NK-92 (cell line): Measurements from ENCODE around the gene TAF8.
"Not testable (repeated sequence)": the region's sequence is repeated elsewhere in the genome, so short reads cannot be mapped to it uniquely, and the experiment has no call there.

ENCODE experiments used
- DNase-seq: peaks from one replicate; lab custom pipeline; 2025; ENCODE audit not compliant: unreplicated experiment; lab: John Stamatoyannopoulos, UW

The TAF8 gene

GRCh38 chr6:42028234-42029061 lies 21.9 kb upstream of the TAF8 start:
- DNase-seq, result no peak

- DNase-seq, result no peak
These were observed 21.1 kb upstream of the TAF8 start for GRCh38 chr6:42029062-42029685.

GRCh38 chr6:42029881-42030280 lies 20.4 kb upstream of the TAF8 start:
- no peak for DNase-seq

- no peak for DNase-seq
These were observed 19.5 kb upstream of the TAF8 start for GRCh38 chr6:42030585-42031506.

- no peak for DNase-seq
These were observed 18.0 kb upstream of the TAF8 start for GRCh38 chr6:42032366-42032765.

GRCh38 chr6:42037669-42038068 lies 12.7 kb upstream of the TAF8 start:
- not testable (repeated sequence) for DNase-seq

GRCh38 chr6:42038163-42038562 lies 12.2 kb upstream of the TAF8 start:
- DNase-seq, result no peak

- no peak for DNase-seq
These were observed 11.4 kb upstream of the TAF8 start for GRCh38 chr6:42038811-42039408.

GRCh38 chr6:42040856-42041480 lies 9.4 kb upstream of the TAF8 start:
- no peak for DNase-seq

GRCh38 chr6:42041481-42042053 lies 8.8 kb upstream of the TAF8 start:
- no peak for DNase-seq

GRCh38 chr6:42042108-42042507 lies 8.2 kb upstream of the TAF8 start:
- DNase-seq, result no peak

- peak; percentile 42 for DNase-seq
These were observed 6.4 kb upstream of the TAF8 start for GRCh38 chr6:42043787-42044475.

GRCh38 chr6:42045538-42046460 lies 4.5 kb upstream of the TAF8 start:
- peak; percentile 22 for DNase-seq

GRCh38 chr6:42046464-42047212 lies 3.7 kb upstream of the TAF8 start:
- DNase-seq, result no peak

- DNase-seq, result no peak
These were observed 3.1 kb upstream of the TAF8 start for GRCh38 chr6:42047213-42047590.

GRCh38 chr6:42047790-42048405 lies 2.4 kb upstream of the TAF8 start:
- DNase-seq, result no peak

- no peak for DNase-seq
These were observed 1.1 kb upstream of the TAF8 start for GRCh38 chr6:42049116-42049809.
